ENCODE measurements around the gene ERG28. TPM values are rescaled to one million over a fixed set of nuclear protein-coding genes. Genes with fewer than 3 reads are reported as not detected.

Gene ERG28
- total RNA-seq, 1 donor, result 8.7 TPM

DNA sequence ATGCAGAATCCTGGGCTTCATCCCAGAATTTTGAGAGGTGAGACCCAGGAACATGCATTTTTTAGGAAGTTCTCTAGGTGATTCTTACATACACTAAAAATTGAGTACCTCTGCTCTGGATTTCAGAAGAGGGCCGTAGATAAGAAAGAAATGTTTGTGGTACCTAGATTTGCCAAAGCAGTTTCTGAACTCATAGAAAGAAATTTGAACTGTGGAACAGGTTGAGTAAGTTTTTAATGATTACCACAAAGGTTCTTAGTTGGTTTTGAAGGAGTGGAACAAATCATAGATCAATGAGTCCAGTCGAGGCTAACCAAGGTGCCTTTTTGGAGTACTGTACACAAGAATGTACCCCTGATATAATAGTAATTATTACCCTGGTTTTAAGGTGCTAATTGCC lies 25.2 kb upstream of the ERG28 start:
- TF ChIP-seq, protein P1, sequence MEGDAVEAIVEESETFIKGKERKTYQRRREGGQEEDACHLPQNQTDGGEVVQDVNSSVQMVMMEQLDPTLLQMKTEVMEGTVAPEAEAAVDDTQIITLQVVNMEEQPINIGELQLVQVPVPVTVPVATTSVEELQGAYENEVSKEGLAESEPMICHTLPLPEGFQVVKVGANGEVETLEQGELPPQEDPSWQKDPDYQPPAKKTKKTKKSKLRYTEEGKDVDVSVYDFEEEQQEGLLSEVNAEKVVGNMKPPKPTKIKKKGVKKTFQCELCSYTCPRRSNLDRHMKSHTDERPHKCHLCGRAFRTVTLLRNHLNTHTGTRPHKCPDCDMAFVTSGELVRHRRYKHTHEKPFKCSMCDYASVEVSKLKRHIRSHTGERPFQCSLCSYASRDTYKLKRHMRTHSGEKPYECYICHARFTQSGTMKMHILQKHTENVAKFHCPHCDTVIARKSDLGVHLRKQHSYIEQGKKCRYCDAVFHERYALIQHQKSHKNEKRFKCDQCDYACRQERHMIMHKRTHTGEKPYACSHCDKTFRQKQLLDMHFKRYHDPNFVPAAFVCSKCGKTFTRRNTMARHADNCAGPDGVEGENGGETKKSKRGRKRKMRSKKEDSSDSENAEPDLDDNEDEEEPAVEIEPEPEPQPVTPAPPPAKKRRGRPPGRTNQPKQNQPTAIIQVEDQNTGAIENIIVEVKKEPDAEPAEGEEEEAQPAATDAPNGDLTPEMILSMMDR (IDR thresholded peaks at IDR 0.05; ENCODE audit: insufficient read depth, low read length), result no peak

DNA sequence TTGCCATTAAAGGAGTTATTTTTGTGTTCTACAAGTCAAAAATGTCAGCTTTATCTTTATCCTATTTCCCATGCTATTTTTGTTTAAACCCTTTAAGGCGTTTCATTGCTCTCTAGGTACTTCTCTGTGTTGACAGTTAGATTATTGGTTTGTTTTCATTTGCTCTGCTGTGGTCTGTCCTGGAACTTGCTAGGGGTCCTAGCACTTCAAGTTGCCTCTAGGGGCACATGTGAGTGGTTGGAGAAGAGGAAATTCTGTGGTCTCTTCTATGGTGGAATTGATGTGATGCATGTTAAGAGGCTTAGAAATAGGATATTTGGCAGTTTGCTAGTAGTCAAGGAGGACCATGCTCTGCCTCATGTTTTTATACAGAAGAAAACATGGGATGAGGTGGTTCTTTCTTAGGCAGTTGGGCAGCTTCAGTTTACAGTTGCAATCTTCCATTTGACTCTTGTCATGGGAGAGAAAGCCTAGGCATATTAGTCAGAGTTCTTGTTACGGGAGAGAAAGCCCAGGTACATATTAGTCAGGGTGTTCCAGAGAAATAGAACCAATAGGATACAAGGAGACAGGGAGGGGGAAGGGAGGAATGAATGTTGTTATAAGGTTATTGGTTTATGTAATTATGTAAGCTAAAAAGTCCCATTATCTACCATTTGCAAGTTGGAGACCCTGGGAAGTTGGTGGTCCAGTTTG lies 14.7 kb upstream of the ERG28 start:
- no peak for DNase-seq (ENCODE audit: low read depth)
- H3K4me3 ChIP-seq (ENCODE audit: low read depth, low read length), result no peak overlapping the region
- TF ChIP-seq, protein P1 (IDR thresholded peaks at IDR 0.05; ENCODE audit: insufficient read depth, low read length), result no peak

More for the DNA sequence above, 25.2 kb upstream of the ERG28 start:
- no peak for DNase-seq (ENCODE audit: low read depth)
- H3K4me3 ChIP-seq (ENCODE audit: low read depth, low read length), result no peak overlapping the region

DNA sequence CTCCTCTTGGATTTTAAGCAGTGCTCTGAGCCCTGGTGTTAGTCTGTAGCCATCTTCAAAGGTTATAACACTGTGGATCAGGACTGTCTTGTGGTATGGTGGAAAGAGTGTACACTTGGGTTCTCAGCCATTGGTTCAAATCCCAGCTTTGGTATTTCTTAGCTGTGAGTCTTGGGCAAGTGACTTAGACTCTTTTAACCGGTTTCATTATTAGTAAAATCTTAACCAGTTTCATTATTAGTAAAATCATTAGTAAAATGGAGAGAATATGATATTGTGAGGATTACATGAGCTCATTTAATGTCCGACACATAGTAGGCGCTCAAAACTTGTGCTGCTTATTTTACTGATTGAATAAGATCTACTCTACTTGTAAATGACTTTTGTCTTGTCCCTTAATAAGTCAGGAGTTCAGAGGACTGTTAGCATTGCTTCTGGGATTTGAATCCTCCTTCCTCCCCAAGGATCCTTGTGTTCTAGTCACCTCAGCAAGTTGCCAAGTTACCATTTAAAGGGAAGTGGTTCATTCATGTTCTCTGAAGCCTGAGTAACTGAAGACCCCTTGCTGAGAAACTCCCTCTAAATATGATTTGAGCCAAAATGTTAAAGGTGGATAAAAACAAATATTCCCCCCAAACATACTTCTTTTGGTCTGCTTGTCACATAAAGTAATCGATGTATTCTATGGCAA lies 12.8 kb upstream of the ERG28 start:
- H3K4me3 ChIP-seq (ENCODE audit: low read depth, low read length), result no peak overlapping the region
- TF ChIP-seq, protein P1 (IDR thresholded peaks at IDR 0.05; ENCODE audit: insufficient read depth, low read length), result no peak
- no peak for DNase-seq (ENCODE audit: low read depth)

DNA sequence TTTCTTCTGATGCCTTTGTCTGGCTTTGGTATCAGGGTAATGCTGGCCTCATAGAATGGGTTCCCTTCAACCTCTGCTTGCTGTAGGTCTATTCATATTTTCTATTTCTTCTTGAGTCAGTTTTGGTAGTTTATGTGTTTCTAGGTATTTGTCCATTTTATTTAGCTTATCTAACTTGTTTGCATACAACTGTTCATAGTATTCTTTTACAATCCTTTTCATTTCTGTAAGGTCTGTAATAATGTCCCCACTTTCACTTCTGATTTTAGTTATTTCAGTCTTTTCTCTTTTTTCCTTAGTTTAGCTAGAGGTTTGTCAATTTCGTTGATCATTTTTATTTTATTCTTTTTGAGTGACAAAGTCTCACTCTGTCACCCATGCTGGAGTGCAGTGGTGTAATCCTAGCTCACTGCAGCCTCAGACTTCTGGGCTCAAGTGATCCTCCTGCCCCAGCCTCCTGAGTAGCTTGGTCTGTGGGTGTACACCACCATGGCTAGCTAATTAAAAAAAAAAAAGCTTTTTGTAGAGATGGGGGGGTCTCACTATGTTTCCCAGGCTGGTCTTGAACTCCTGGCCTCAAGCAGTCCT lies 12.0 kb upstream of the ERG28 start:
- DNase-seq (ENCODE audit: low read depth), result no peak
- TF ChIP-seq, protein P1 (IDR thresholded peaks at IDR 0.05; ENCODE audit: insufficient read depth, low read length), result no peak
- no peak overlapping the region for H3K4me3 ChIP-seq (ENCODE audit: low read depth, low read length)

DNA sequence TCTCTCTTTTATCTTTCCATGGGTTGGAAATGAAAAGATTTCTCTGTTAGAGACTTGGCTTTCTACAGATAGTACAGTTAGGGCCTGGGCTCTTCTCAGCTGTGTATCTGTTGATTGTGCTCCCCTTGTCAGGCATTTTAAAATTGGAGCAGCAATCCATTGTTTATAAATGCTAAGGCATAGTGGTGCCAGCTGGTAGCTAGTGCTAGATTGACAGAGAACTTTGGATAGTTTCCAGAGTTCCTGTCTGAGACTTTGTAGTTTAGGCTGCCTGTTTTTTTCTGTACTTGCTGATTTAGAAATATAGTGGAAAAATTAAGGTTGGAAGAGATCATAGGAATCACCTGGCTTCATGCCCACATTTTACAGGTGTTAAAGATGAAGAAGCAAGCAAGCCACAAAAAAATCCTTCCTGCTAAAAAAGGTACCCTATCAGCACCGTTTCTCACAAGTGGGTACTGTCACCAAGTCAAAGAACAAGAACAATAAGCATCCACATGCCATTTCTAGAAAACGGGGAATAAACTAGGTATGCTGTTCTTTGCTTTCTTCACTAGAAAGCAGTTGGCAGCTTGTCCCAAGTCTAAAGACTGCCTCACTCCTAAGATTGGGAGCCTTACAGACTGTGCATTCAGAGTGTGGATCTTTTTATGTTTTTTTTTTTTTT lies 6.6 kb upstream of the ERG28 start:
- H3K4me3 ChIP-seq (ENCODE audit: low read depth, low read length), result no peak overlapping the region
- TF ChIP-seq, protein P1 (IDR thresholded peaks at IDR 0.05; ENCODE audit: insufficient read depth, low read length), result no peak
- no peak for DNase-seq (ENCODE audit: low read depth)

DNA sequence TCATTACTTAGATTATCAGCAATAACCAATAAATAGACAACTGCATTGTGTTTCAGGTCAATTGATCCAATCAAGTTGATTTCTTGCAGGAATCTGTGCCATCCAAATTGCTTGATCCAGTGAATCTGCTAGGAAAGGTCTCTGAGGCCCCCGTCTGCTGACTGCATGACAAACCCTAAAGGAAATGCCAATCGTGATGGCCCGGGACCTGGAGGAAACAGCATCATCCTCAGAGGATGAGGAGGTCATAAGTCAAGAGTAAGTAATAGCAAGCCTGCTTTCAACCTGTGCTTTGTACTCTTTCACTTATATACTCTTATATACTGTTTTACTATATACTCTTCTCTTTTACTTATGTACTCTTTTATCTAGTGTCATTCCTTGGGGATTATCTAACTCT lies 2.3 kb upstream of the ERG28 start:
- no peak overlapping the region for H3K4me3 ChIP-seq (ENCODE audit: low read depth, low read length)
- DNase-seq (ENCODE audit: low read depth), result no peak
- TF ChIP-seq, protein P1 (IDR thresholded peaks at IDR 0.05; ENCODE audit: insufficient read depth, low read length), result no peak
